ENCODE data around the gene SYNDIG1L. TPM values are rescaled to one million over a fixed set of nuclear protein-coding genes. Genes with fewer than 3 reads are reported as not detected.

Gene SYNDIG1L
- total RNA-seq, 1 experiment from 2014 or later, result 0.33 TPM

- no peak overlapping the region for H3K27ac Mint-ChIP-seq
- H3K4ac ChIP-seq (ENCODE audit: low read depth, low read length), result no peak overlapping the region
- H2AK5ac ChIP-seq (ENCODE audit: insufficient read length, low read length), result no peak overlapping the region
- H4K91ac ChIP-seq (ENCODE audit: insufficient read length, low read depth, low read length), result no peak overlapping the region
- H2BK5ac ChIP-seq (ENCODE audit: insufficient read length, low read length), result no peak overlapping the region
- H3T11ph ChIP-seq (ENCODE audit: low read length), result no peak overlapping the region
- no peak overlapping the region for H2AFZ ChIP-seq (ENCODE audit: low read length)
- TF ChIP-seq, protein P1, sequence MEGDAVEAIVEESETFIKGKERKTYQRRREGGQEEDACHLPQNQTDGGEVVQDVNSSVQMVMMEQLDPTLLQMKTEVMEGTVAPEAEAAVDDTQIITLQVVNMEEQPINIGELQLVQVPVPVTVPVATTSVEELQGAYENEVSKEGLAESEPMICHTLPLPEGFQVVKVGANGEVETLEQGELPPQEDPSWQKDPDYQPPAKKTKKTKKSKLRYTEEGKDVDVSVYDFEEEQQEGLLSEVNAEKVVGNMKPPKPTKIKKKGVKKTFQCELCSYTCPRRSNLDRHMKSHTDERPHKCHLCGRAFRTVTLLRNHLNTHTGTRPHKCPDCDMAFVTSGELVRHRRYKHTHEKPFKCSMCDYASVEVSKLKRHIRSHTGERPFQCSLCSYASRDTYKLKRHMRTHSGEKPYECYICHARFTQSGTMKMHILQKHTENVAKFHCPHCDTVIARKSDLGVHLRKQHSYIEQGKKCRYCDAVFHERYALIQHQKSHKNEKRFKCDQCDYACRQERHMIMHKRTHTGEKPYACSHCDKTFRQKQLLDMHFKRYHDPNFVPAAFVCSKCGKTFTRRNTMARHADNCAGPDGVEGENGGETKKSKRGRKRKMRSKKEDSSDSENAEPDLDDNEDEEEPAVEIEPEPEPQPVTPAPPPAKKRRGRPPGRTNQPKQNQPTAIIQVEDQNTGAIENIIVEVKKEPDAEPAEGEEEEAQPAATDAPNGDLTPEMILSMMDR (conservative IDR thresholded peaks at IDR 0.05), result no peak
- no peaks in the 10 kb centered on the region for H3K27me3 ChIP-seq (ENCODE audit: insufficient read depth, low read length)
- no peak overlapping the region for H3K56ac ChIP-seq (ENCODE audit: insufficient read length, low read depth, low read length)
- no peaks in the 10 kb centered on the region for H3K4me1 ChIP-seq (ENCODE audit: insufficient read depth, low read length)
- H3K27ac ChIP-seq (ENCODE audit: insufficient read length, low read depth, low read length), result no peak overlapping the region
- H2BK20ac ChIP-seq (ENCODE audit: low read depth, low read length, poor library complexity, severe bottlenecking), result no peak overlapping the region
- H2BK15ac ChIP-seq (ENCODE audit: low read depth, low read length), result no peak overlapping the region
- no peaks in the 10 kb centered on the region for H3K79me2 ChIP-seq (ENCODE audit: insufficient read depth, low read length)
- no peak overlapping the region for H2BK12ac ChIP-seq (ENCODE audit: insufficient read length, low read depth, low read length)
- H3K18ac ChIP-seq (ENCODE audit: insufficient read length, low read depth, low read length), result no peak overlapping the region
- peaks cover 2 to 11% of the 10 kb centered on the region in 2 experiments for H3K4me1 Mint-ChIP-seq
- no CpG with 5 or more reads among the region's 2 CpGs for WGBS (ENCODE audit: extremely low coverage, insufficient read length, low lambda C conversion rate)
- H3K9me3 Mint-ChIP-seq, result no peaks in the 10 kb centered on the region
- H3K4me2 ChIP-seq (ENCODE audit: insufficient read depth, insufficient read length, low read length), result no peak overlapping the region
- H3K4me3 Mint-ChIP-seq, result no peak overlapping the region
- no peaks in the 10 kb centered on the region; the same call in 1 of the 2 replicates for H3K27me3 Mint-ChIP-seq (ENCODE audit: low read depth)
- H3K23ac ChIP-seq (ENCODE audit: insufficient read length, low read depth, low read length), result no peak overlapping the region
- no peak overlapping the region for H4K8ac ChIP-seq (replicated peaks; ENCODE audit: insufficient read length, low read depth, low read length)
- no peaks in the 10 kb centered on the region for H3K9me3 ChIP-seq (ENCODE audit: control insufficient read depth, low read depth, low read length)
- no peak overlapping the region for H2BK120ac ChIP-seq (ENCODE audit: low read depth, low read length, poor library complexity, severe bottlenecking)
- no peak for DNase-seq
- no peak overlapping the region for H3K9ac ChIP-seq (ENCODE audit: extremely low read depth, insufficient read length, low read length)
- no peak overlapping the region for H3K14ac ChIP-seq (ENCODE audit: insufficient read depth, low read length)
- H3K23me2 ChIP-seq (ENCODE audit: insufficient read length, low read depth, low read length, poor library complexity, severe bottlenecking), result no peaks in the 10 kb centered on the region
- no peaks in the 10 kb centered on the region for H3K79me1 ChIP-seq (ENCODE audit: insufficient read depth, low read depth, low read length, poor library complexity, severe bottlenecking)
- H3K36me3 Mint-ChIP-seq (ENCODE audit: insufficient read depth in 1 of 3, low read depth in 3 of 3), result no peaks in the 10 kb centered on the region
- H4K5ac ChIP-seq (ENCODE audit: insufficient read length, low read depth, low read length), result no peak overlapping the region
- no peaks in the 10 kb centered on the region for H4K20me1 ChIP-seq (ENCODE audit: control insufficient read depth, insufficient read depth, insufficient read length)
These were observed 39.3 kb upstream of the SYNDIG1L start for GRCh38 chr14:74465335-74465734.
